Measurements from ENCODE around the gene ZDHHC20.
A peak's percentile ranks its signal among the peaks of the same experiment; 100 is the strongest.

The ZDHHC20 gene

DNA sequence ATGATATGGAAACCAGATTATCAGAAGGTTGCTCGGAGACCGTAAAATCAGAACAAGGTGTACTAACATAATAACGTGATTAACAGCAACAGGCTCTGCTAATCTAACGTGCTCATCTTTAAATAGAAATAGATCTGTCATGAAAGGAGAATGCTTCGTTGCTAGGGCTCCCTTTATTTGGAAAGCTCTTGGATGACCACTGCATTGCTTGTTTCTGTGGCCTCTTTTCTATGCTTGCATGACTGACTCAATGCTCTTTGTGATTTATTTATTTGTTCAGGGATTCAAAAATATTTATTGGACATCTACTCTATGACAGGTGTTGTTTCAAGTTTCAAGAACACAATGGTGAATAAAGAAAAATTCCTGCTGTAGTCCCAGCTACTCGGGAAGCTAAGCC, 22.3 kb upstream of the ZDHHC20 start:
- TF ChIP-seq CTCF (IDR thresholded peaks at IDR 0.05) = no peak
- Histone ChIP-seq H3K36me3 (no peaks in the 10 kb centered on the region), H3K4me3 (ENCODE audit: low read depth in 1 of 2, low read length in 1 of 2) (no peak overlapping the region), H3K4me1 (ENCODE audit: control insufficient read depth in 1 of 2, insufficient read depth in 1 of 2, low read depth in 1 of 2, low read length in 1 of 2) (peaks cover 8 to 11% of the 10 kb centered on the region in 2 experiments), H3K27ac (no peak overlapping the region), H3K9me3 (no peaks in the 10 kb centered on the region), H3K27me3 (no peaks in the 10 kb centered on the region)

- TF ChIP-seq CTCF (IDR thresholded peaks at IDR 0.05) = peak; percentile 50
- Histone ChIP-seq H3K4me1 (ENCODE audit: control insufficient read depth in 1 of 2, insufficient read depth in 1 of 2, low read depth in 1 of 2, low read length in 1 of 2) (peaks cover 8 to 11% of the 10 kb centered on the region in 2 experiments), H3K36me3 (no peaks in the 10 kb centered on the region), H3K9me3 (no peaks in the 10 kb centered on the region), H3K27ac (no peak overlapping the region), H3K4me3 (ENCODE audit: low read depth in 1 of 2, low read length in 1 of 2) (no peak overlapping the region), H3K27me3 (no peaks in the 10 kb centered on the region)
These were observed 20.0 kb upstream of the ZDHHC20 start for GRCh38 chr13:21478881-21479808.

- no peaks in the 10 kb centered on the region for H3K27me3 ChIP-seq
- H3K4me1 ChIP-seq (ENCODE audit: control insufficient read depth in 1 of 2, insufficient read depth in 1 of 2, low read depth in 1 of 2, low read length in 1 of 2) = peaks cover 8 to 11% of the 10 kb centered on the region in 2 experiments
- H3K4me3 ChIP-seq (ENCODE audit: low read depth in 1 of 2, low read length in 1 of 2) = peak overlapping the region; percentile 54 to 56
- TF ChIP-seq CTCF (IDR thresholded peaks at IDR 0.05) = peak; percentile 91
- H3K9me3 ChIP-seq = no peaks in the 10 kb centered on the region
- H3K36me3 ChIP-seq = no peaks in the 10 kb centered on the region
- H3K27ac ChIP-seq = no peak overlapping the region
These were observed 17.9 kb upstream of the ZDHHC20 start for GRCh38 chr13:21476893-21477472.

DNA sequence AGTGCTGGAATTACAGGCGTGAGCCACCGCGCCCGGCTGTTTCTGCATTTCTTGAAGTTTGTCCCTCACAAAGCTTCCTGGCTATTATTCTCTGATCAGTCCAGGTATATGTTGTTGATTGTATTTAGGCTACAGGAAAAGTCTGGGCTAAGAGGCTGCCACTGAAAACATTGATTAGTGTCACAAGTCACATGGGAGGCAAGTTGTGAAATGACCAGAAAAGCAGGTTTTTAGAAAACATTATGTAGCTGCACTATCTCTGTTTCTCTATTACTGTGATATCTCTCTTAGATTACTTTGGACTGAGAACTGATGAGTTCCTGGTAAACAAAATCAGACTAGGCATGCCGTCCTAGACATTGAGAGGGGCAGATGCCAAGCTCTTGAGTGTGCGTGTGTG, 16.0 kb upstream of the ZDHHC20 start:
- no peaks in the 10 kb centered on the region for H3K9me3 ChIP-seq
- no peak overlapping the region for H3K27ac ChIP-seq
- peaks cover 8 to 11% of the 10 kb centered on the region in 2 experiments for H3K4me1 ChIP-seq (ENCODE audit: control insufficient read depth in 1 of 2, insufficient read depth in 1 of 2, low read depth in 1 of 2, low read length in 1 of 2)
- H3K4me3 ChIP-seq (ENCODE audit: low read depth in 1 of 2, low read length in 1 of 2) = no peak overlapping the region
- TF ChIP-seq CTCF (IDR thresholded peaks at IDR 0.05) = no peak
- no peaks in the 10 kb centered on the region for H3K27me3 ChIP-seq
- H3K36me3 ChIP-seq = no peaks in the 10 kb centered on the region

- no peak overlapping the region for H3K4me3 ChIP-seq (ENCODE audit: low read depth in 1 of 2, low read length in 1 of 2)
- no peaks in the 10 kb centered on the region for H3K4me1 ChIP-seq (ENCODE audit: control insufficient read depth in 1 of 2, insufficient read depth in 1 of 2, low read depth in 1 of 2, low read length in 1 of 2)
- no peaks in the 10 kb centered on the region for H3K9me3 ChIP-seq
- no peak for TF ChIP-seq CTCF (IDR thresholded peaks at IDR 0.05)
- no peak overlapping the region for H3K27ac ChIP-seq
- no peaks in the 10 kb centered on the region for H3K36me3 ChIP-seq
- no peaks in the 10 kb centered on the region for H3K27me3 ChIP-seq
These were observed 11.7 kb upstream of the ZDHHC20 start for GRCh38 chr13:21470785-21471184.
